Prostate gland (tissue), 2 donors: ENCODE measurements around the gene GOLPH3L. TPM values are rescaled to one million over a fixed set of nuclear protein-coding genes. Genes with fewer than 3 reads are reported as not detected.
"Not testable (repeated sequence)": the region's sequence is repeated elsewhere in the genome, so short reads cannot be mapped to it uniquely, and the experiment has no call there.

Experiments
- DNase-seq: peaks from one replicate; pipeline ENCODE4 v3.0.0-alpha.2; 2019; ENCODE audit warnings: low spot score
- H3K27ac ChIP-seq, 2 donors: fragments of 200-600 bp; sonication (generic); 2 replicates each; pipeline ENCODE4 v1.5.1; 2017 to 2019
- H3K27me3 ChIP-seq: fragments of 200-600 bp; sonication (generic); replicated peaks from 2 replicates; pipeline ENCODE4 v1.5.1; 2019; ENCODE audit not compliant: insufficient read depth
- H3K36me3 ChIP-seq, 2 donors: fragments of 200-600 bp; sonication (generic); 1 replicate in 1 of 2; 2 replicates in 1 of 2; pipeline versions ENCODE4 v1.5.1 to v1.8.1; 2017 to 2019
- H3K4me1 ChIP-seq: fragments of 200-600 bp; sonication (generic); replicated peaks from 2 replicates; pipeline ENCODE4 v1.5.1; 2019
- H3K4me3 ChIP-seq, 2 donors: fragments of 200-600 bp; sonication (generic); 2 replicates each; pipeline ENCODE4 v1.5.1; 2017 to 2019
- H3K9me3 ChIP-seq: fragments of 200-600 bp; sonication (generic); 2 replicates; pipeline ENCODE4 v1.5.1; 2017
- CTCF ChIP-seq, 4 experiments: fragments of 200-600 bp in 2 of 4; fragments of 450-650 bp in 2 of 4; sonication (generic) in 2 of 4; IDR thresholded peaks; 1 replicate in 3 of 4; 2 replicates in 1 of 4; pipeline ENCODE4 v1.5.1; 2016 to 2019; ENCODE audit warnings: antibody characterized with exemption in 4 of 4, mild to moderate bottlenecking in 2 of 4, moderate library complexity in 2 of 4
- POLR2A ChIP-seq: fragments of 450-650 bp; IDR thresholded peaks from one replicate; pipeline ENCODE4 v1.6.1; 2016; ENCODE audit warnings: antibody characterized with exemption, mild to moderate bottlenecking
- POLR2AphosphoS5 ChIP-seq: sonication (generic); formaldehyde crosslinking; IDR thresholded peaks from one replicate; pipeline ENCODE4 v1.6.1; 2017; ENCODE audit warnings: antibody characterized with exemption
- WGBS: methylation state at CpG from one replicate; pipeline ENCODE4 v1.1.5; 2018; 5-methylcytosine and 5-hydroxymethylcytosine counted together
- intact Hi-C: fragments of 100-400 bp; cut with DNase I; formaldehyde crosslinking; loops from one replicate; pipeline ENCODE4 v1.14.2; 2022
- total RNA-seq, 2 donors: library from RNA; depleted of rRNA; stranded (reverse); fragments of >200 nt; gene quantifications; one replicate each; pipeline ENCODE4 v1.1.0, GENCODE V29; 2016

GOLPH3L gene
- total RNA-seq, 2 donors from 2014 or later = 25.0 to 39.8 TPM

DNA sequence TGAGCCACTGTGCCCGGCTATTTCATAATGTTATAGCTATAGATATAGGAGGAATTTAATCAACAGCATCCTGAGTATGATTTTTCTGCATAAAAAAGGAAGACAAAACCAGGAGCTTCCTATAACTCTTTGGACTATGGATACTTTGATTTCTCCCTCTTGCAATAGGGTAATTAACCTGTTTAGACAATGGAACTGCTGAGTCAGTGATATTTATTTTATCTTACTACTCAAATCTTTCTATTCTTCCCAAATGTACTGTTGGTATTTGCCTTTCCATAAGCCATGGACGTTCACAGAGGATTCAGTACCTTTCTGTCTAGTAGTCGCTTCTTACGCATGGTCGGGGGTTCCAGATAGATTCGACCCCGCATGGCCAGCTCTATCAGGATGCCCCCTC, 33.6 kb downstream of the GOLPH3L start:
- intact Hi-C loops = no loop called here
- no peaks in the 10 kb centered on the region for H3K9me3 ChIP-seq
- H3K4me1 ChIP-seq = no peaks in the 10 kb centered on the region
- no peaks in the 10 kb centered on the region for H3K27me3 ChIP-seq
- 85% methylated on average over 7 of the region's 7 CpGs for WGBS
- no peaks in the 10 kb centered on the region for H3K36me3 ChIP-seq
- no peak for DNase-seq
- no peak for TF ChIP-seq POLR2A
- no peak for TF ChIP-seq CTCF (IDR thresholded peaks at IDR 0.05)
- no peak for TF ChIP-seq POLR2AphosphoS5
- no peak overlapping the region for H3K4me3 ChIP-seq
- H3K27ac ChIP-seq = no peak overlapping the region

GRCh38 chr1:150662811-150663210, 34.1 kb downstream of the GOLPH3L start:
- Histone ChIP-seq H3K27me3 (no peaks in the 10 kb centered on the region), H3K27ac (no peak overlapping the region), H3K4me3 (no peak overlapping the region), H3K36me3 (no peaks in the 10 kb centered on the region), H3K9me3 (no peaks in the 10 kb centered on the region), H3K4me1 (no peaks in the 10 kb centered on the region)
- DNase-seq = no peak
- WGBS = 98% methylated on average over 9 of the region's 9 CpGs
- no peak for TF ChIP-seq POLR2AphosphoS5
- TF ChIP-seq POLR2A = no peak
- TF ChIP-seq CTCF (IDR thresholded peaks at IDR 0.05) = no peak
- intact Hi-C loops = no loop called here

- Histone ChIP-seq H3K9me3 (no peaks in the 10 kb centered on the region), H3K36me3 (no peaks in the 10 kb centered on the region), H3K4me3 (no peak overlapping the region), H3K27me3 (no peaks in the 10 kb centered on the region), H3K27ac (no peak overlapping the region), H3K4me1 (no peaks in the 10 kb centered on the region)
- intact Hi-C loops = no loop called here
- 74% methylated on average over 5 of the region's 5 CpGs for WGBS
- DNase-seq = no peak
- TF ChIP-seq POLR2A (no peak), POLR2AphosphoS5 (no peak), CTCF (IDR thresholded peaks at IDR 0.05) (no peak)
Observed at GRCh38 chr1:150661156-150661555, 35.8 kb downstream of the GOLPH3L start.

GRCh38 chr1:150660584-150660983, 36.4 kb downstream of the GOLPH3L start:
- intact Hi-C loops = no loop called here
- 86% methylated on average over 4 of the region's 4 CpGs for WGBS
- no peaks in the 10 kb centered on the region for H3K36me3 ChIP-seq
- H3K27ac ChIP-seq = no peak overlapping the region
- H3K4me1 ChIP-seq = no peaks in the 10 kb centered on the region
- H3K9me3 ChIP-seq = no peaks in the 10 kb centered on the region
- no peak overlapping the region for H3K4me3 ChIP-seq
- TF ChIP-seq POLR2A = no peak
- no peak for TF ChIP-seq POLR2AphosphoS5
- no peak for TF ChIP-seq CTCF (IDR thresholded peaks at IDR 0.05)
- H3K27me3 ChIP-seq = no peaks in the 10 kb centered on the region
- DNase-seq = no peak

DNA sequence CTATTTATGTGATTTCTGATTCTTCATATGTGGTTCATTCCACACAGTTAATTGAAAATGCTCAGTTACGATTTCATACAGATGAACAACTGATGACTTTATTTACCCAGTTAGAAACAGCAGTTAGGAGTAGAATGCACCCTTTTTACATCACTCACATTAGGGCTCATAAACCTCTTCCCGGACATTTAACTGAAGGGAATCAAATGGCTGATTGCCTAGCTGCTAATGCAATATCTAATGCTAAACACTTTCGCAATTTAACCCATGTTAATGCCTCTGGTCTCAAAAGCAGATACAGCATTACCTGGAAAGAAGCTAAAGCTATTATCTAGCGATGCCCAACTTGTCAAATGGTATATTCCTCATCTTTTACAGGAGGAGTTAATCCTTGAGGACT, 39.9 kb downstream of the GOLPH3L start:
- H3K4me3 ChIP-seq, intact Hi-C loops, H3K4me1 ChIP-seq, DNase-seq, H3K36me3 ChIP-seq, H3K9me3 ChIP-seq, H3K27ac ChIP-seq, H3K27me3 ChIP-seq: not testable (repeated sequence)
- 82% methylated on average over 4 of the region's 4 CpGs for WGBS

DNA sequence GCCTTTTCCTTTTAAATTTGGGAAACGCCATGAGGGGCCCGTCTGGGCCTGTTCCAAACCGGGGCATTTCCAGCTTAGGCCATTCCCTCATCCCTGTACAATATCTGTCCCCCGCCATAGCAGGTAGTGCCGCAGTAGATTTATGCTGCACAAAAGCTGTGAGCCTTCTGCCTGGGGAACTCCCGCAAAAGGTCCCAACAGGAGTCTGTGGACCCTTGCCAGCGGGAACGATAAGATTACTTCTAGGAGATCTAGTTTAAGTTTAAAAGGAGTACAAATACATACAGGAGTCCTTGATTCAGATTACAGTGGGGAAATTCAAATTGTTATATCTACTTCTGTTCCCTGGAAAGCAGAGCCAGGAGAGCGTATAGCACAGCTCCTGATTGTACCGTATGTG, 42.3 kb downstream of the GOLPH3L start:
- 89% methylated on average over 10 of the region's 10 CpGs for WGBS
- DNase-seq, H3K9me3 ChIP-seq, H3K27me3 ChIP-seq, H3K27ac ChIP-seq, intact Hi-C loops, H3K4me3 ChIP-seq, H3K36me3 ChIP-seq, H3K4me1 ChIP-seq: not testable (repeated sequence)
